ENCODE measurements around the gene GJA1. TPM values are rescaled to one million over a fixed set of nuclear protein-coding genes. Genes with fewer than 3 reads are reported as not detected.
A peak's percentile ranks its signal among the peaks of the same experiment; 100 is the strongest.
"Not testable (repeated sequence)": the region's sequence is repeated elsewhere in the genome, so short reads cannot be mapped to it uniquely, and the experiment has no call there.

Gene GJA1
- total RNA-seq, result 1 to 10 TPM; 2.3 to 2.8 TPM
- 1 to 10 TPM in 1 of 2 donors, under 1 TPM in 1; 0.32 to 1.5 TPM for polyA plus RNA-seq

DNA sequence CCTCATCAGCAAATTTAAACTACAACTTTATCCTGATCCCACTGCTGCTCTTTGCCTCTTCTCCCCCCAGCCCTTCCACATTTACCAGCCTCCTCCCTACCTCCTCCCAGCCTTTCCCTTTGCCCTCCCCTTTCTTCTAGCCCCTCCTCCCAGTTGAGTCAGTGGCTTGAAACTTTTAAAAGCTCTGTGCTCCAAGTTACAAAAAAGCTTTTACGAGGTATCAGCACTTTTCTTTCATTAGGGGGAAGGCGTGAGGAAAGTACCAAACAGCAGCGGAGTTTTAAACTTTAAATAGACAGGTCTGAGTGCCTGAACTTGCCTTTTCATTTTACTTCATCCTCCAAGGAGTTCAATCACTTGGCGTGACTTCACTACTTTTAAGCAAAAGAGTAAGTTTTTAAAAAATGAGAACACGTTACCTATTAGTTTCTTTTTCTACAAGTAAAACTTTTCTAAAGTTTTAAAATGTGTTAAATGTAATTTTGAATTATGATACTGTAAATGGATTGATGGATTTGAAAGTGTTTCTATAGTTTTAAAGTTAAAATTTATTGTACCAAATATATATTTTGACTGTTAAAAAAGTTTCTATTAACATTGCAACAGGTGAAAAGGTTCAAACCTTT is at the start of gene GJA1:
TSS of gene GJA1 (plus strand) at position 203 of the 626 bp plus-strand sequence. CDS start 11,202 bp downstream, outside the sequence.
- TF ChIP-seq RAD21 (IDR thresholded peaks at IDR 0.05) (peak in 1 of 2 donors; percentile 12), SP1 (IDR thresholded peaks at IDR 0.05) (no peak)
- no peak within 1 kb of the TSS for H3K9ac ChIP-seq (ENCODE audit: low read depth in 1 of 2, low read length in 2 of 2)
- no peaks in the 10 kb centered on the region for H3K9me3 ChIP-seq (ENCODE audit: control insufficient read depth in 4 of 4, low read length in 3 of 4)
- no peak for DNase-seq (ENCODE audit: low spot score)
- H3K27ac ChIP-seq (ENCODE audit: low read depth in 1 of 2, low read length in 2 of 2), result no peak within 1 kb of the TSS
- H3K36me3 ChIP-seq (ENCODE audit: control insufficient read depth in 4 of 4, insufficient read depth in 3 of 4, low read depth in 1 of 4, low read length in 3 of 4), result no peaks in the 10 kb centered on the region
- H3K27me3 ChIP-seq (ENCODE audit: control insufficient read depth in 4 of 4, insufficient read depth in 4 of 4, low read length in 3 of 4), result peaks cover 0 to 12% (median 2%) of the 10 kb centered on the region in 4 donors
- 55% methylated on average over 5 of the region's 5 CpGs for whole genome bisulfite sequencing
- peaks cover 3 to 20% (median 11%) of the 10 kb centered on the region in 4 donors for H3K4me1 ChIP-seq (ENCODE audit: control insufficient read depth in 4 of 4, insufficient read depth in 4 of 4, low read length in 3 of 4)
- peak within 1 kb of the TSS; percentile 9 to 59 (median 36) for H3K4me3 ChIP-seq (ENCODE audit: low read depth in 1 of 3, low read length in 3 of 3)

DNA sequence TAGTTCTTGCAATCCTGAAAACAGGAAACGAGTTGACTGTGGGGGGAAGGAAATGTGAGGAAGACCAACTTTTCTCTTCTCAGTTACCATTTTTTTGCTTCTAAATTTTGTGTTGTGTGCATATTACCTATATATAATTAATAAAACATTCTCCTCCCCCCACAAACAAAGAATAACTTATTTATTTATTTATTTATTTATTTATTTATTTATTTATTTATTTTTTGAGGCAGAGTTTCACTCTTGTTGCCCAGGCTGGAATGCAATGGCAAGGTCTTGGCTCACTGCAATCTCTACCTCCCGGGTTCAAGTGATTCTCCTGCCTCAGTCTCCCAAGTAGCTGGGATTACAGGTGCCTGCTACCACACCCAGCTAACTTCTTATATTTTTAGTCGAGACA is 48.9 kb upstream of the GJA1 start:
- H3K4me1 ChIP-seq (ENCODE audit: control insufficient read depth in 4 of 4, insufficient read depth in 4 of 4, low read length in 3 of 4); H3K36me3 ChIP-seq (ENCODE audit: control insufficient read depth in 4 of 4, insufficient read depth in 3 of 4, low read depth in 1 of 4, low read length in 3 of 4); H3K27ac ChIP-seq (ENCODE audit: low read depth in 1 of 2, low read length in 2 of 2); H3K9ac ChIP-seq (ENCODE audit: low read depth in 1 of 2, low read length in 2 of 2); H3K9me3 ChIP-seq (ENCODE audit: control insufficient read depth in 4 of 4, low read length in 3 of 4); H3K4me3 ChIP-seq (ENCODE audit: low read depth in 1 of 3, low read length in 3 of 3); H3K27me3 ChIP-seq (ENCODE audit: control insufficient read depth in 4 of 4, insufficient read depth in 4 of 4, low read length in 3 of 4); DNase-seq (ENCODE audit: low spot score): not testable (repeated sequence)
- 89% methylated on average over 3 of the region's 3 CpGs for WGBS

DNA sequence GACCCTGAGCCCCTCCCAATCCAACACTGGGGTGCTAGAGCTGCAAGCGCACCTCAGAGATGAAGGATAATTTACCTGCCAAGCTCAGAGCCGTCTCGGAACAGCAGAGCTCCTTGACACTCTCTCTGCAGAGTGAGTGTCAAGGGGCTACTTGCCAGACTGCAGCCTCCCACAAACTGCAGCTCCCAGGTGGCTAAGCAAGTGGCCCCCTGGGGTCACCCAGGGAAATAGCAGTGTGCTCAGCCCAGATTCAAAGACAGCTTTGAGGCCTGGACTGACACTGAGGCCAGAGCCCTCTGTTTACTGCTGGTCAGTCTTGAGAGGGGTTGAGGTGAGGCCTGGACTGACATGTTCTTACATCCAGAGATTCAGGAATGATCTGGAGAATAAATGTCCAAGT is 46.0 kb upstream of the GJA1 start:
- Histone ChIP-seq H3K9ac (ENCODE audit: low read depth in 1 of 2, low read length in 2 of 2) (no peak overlapping the region), H3K9me3 (ENCODE audit: control insufficient read depth in 4 of 4, low read length in 3 of 4) (no peaks in the 10 kb centered on the region), H3K4me1 (ENCODE audit: control insufficient read depth in 4 of 4, insufficient read depth in 4 of 4, low read length in 3 of 4) (no peaks in the 10 kb centered on the region), H3K27me3 (ENCODE audit: control insufficient read depth in 4 of 4, insufficient read depth in 4 of 4, low read length in 3 of 4) (peaks cover 0 to 3% (median 2%) of the 10 kb centered on the region in 4 donors), H3K36me3 (ENCODE audit: control insufficient read depth in 4 of 4, insufficient read depth in 3 of 4, low read depth in 1 of 4, low read length in 3 of 4) (no peaks in the 10 kb centered on the region), H3K4me3 (ENCODE audit: low read depth in 1 of 3, low read length in 3 of 3) (no peak overlapping the region), H3K27ac (ENCODE audit: low read depth in 1 of 2, low read length in 2 of 2) (no peak overlapping the region)
- TF ChIP-seq, protein P1, sequence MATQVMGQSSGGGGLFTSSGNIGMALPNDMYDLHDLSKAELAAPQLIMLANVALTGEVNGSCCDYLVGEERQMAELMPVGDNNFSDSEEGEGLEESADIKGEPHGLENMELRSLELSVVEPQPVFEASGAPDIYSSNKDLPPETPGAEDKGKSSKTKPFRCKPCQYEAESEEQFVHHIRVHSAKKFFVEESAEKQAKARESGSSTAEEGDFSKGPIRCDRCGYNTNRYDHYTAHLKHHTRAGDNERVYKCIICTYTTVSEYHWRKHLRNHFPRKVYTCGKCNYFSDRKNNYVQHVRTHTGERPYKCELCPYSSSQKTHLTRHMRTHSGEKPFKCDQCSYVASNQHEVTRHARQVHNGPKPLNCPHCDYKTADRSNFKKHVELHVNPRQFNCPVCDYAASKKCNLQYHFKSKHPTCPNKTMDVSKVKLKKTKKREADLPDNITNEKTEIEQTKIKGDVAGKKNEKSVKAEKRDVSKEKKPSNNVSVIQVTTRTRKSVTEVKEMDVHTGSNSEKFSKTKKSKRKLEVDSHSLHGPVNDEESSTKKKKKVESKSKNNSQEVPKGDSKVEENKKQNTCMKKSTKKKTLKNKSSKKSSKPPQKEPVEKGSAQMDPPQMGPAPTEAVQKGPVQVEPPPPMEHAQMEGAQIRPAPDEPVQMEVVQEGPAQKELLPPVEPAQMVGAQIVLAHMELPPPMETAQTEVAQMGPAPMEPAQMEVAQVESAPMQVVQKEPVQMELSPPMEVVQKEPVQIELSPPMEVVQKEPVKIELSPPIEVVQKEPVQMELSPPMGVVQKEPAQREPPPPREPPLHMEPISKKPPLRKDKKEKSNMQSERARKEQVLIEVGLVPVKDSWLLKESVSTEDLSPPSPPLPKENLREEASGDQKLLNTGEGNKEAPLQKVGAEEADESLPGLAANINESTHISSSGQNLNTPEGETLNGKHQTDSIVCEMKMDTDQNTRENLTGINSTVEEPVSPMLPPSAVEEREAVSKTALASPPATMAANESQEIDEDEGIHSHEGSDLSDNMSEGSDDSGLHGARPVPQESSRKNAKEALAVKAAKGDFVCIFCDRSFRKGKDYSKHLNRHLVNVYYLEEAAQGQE (IDR thresholded peaks at IDR 0.05), result no peak
- no peak for TF ChIP-seq EGR1 (IDR thresholded peaks at IDR 0.05; ENCODE audit: low read depth in 2 of 2)
- DNase-seq (ENCODE audit: low spot score), result no peak
- WGBS, result 90% methylated on average over 3 of the region's 3 CpGs

DNA sequence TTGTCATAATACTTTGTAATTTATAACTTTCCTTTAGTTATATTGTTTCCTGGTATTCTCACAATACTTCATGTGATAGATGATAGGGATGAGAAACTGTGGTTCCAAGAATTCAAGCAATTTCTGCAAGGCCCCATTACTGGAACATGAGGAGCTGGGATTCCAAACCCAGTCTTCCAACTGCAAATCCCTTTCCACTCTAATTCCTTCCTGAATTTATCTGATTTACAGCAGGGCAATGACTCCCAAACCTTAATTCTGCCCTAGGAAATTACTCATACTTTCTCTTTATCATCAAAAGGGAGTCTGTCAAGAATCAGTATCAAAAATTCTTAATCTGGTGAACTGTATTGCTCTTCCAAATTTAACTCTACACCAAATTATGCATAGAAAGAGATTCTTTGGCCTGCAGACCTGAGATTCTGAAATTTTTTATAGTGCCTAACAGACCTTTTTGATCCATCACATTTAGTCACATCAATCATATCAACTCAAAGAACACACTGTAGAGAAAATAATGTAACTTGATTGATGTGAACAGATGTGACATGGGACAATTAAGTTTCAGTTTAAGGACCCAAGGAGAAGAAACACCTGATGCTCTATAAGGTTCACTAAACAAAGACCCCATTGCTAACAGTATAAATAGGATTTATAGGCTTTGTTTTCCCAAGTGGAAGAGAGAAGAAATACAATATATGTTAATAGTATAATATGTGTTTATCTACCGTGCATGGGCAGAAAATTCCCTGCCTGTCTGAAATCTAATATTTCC is 41.5 kb upstream of the GJA1 start:
- H3K36me3 ChIP-seq (ENCODE audit: control insufficient read depth in 4 of 4, insufficient read depth in 3 of 4, low read depth in 1 of 4, low read length in 3 of 4), result no peaks in the 10 kb centered on the region
- no peaks in the 10 kb centered on the region for H3K9me3 ChIP-seq (ENCODE audit: control insufficient read depth in 4 of 4, low read length in 3 of 4)
- no peak overlapping the region for H3K4me3 ChIP-seq (ENCODE audit: low read depth in 1 of 3, low read length in 3 of 3)
- H3K27me3 ChIP-seq (ENCODE audit: control insufficient read depth in 4 of 4, insufficient read depth in 4 of 4, low read length in 3 of 4), result peaks cover 0 to 7% (median 2%) of the 10 kb centered on the region in 4 donors
- no peak overlapping the region for H3K27ac ChIP-seq (ENCODE audit: low read depth in 1 of 2, low read length in 2 of 2)
- WGBS, result 89% methylated on average over 1 of the region's 1 CpG
- no peak for DNase-seq (ENCODE audit: low spot score)
- no peak overlapping the region for H3K9ac ChIP-seq (ENCODE audit: low read depth in 1 of 2, low read length in 2 of 2)
- TF ChIP-seq, protein P2, sequence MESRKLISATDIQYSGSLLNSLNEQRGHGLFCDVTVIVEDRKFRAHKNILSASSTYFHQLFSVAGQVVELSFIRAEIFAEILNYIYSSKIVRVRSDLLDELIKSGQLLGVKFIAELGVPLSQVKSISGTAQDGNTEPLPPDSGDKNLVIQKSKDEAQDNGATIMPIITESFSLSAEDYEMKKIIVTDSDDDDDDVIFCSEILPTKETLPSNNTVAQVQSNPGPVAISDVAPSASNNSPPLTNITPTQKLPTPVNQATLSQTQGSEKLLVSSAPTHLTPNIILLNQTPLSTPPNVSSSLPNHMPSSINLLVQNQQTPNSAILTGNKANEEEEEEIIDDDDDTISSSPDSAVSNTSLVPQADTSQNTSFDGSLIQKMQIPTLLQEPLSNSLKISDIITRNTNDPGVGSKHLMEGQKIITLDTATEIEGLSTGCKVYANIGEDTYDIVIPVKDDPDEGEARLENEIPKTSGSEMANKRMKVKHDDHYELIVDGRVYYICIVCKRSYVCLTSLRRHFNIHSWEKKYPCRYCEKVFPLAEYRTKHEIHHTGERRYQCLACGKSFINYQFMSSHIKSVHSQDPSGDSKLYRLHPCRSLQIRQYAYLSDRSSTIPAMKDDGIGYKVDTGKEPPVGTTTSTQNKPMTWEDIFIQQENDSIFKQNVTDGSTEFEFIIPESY (IDR thresholded peaks at IDR 0.05), result no peak
- TF ChIP-seq, protein P3, sequence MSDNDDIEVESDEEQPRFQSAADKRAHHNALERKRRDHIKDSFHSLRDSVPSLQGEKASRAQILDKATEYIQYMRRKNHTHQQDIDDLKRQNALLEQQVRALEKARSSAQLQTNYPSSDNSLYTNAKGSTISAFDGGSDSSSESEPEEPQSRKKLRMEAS (IDR thresholded peaks at IDR 0.05), result no peak
- TF ChIP-seq FOXA2 (IDR thresholded peaks at IDR 0.05) (no peak), NR2F2 (IDR thresholded peaks at IDR 0.05) (no peak), YY1 (IDR thresholded peaks at IDR 0.05) (no peak)
- no peaks in the 10 kb centered on the region for H3K4me1 ChIP-seq (ENCODE audit: control insufficient read depth in 4 of 4, insufficient read depth in 4 of 4, low read length in 3 of 4)
